ENCODE measurements around the gene BTG2. TPM values are rescaled to one million over a fixed set of nuclear protein-coding genes. Genes with fewer than 3 reads are reported as not detected.

Gene BTG2
- polyA plus RNA-seq, 2 donors: 9.4 to 27.3 TPM

DNA sequence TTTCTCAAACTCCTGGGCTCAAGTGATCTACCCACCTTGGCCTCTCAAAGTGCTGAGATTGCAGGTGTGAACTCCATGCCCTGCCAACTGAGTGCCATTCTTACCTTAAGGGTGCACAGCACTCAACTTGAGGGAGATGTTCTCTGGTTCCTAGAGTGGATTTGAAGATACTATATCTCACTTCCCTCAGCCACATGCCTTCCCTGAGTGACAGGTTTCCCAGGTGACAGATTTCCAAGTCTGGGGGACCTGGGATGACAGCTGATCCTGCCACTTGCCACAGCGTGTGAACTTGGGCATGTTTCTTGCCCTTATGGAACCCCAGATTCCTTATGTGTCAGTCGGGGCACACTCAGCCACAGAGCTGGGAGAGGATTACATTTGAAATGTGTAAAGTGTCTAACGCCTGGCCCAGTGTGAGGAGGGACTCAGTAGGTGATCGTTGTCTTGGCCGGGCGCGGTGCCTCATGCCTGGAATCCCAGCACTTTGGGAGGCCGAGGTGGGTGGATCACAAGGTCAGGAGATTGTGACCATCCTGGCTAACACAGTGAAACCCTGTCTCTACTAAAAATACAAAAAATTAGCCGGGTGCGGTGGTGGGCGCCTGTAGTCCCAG, 29.6 kb upstream of the BTG2 start:
- WGBS, 2 donors: 89 to 93% methylated on average over 11 of the region's 11 CpGs
- H3K4me3 ChIP-seq (ENCODE audit: low read depth in 1 of 2, low read length in 2 of 2): no peak overlapping the region
- H3K27ac ChIP-seq (ENCODE audit: low read depth in 2 of 2, low read length in 1 of 2): peak overlapping the region; percentile 36 to 98
- no peaks in the 10 kb centered on the region for H3K9me3 ChIP-seq (ENCODE audit: control insufficient read depth in 2 of 2, insufficient read depth in 1 of 2, low read depth in 1 of 2, low read length in 1 of 2)
- no peaks in the 10 kb centered on the region for H3K27me3 ChIP-seq (ENCODE audit: control insufficient read depth in 1 of 2, insufficient read depth in 2 of 2, low read length in 2 of 2)
- H3K36me3 ChIP-seq (ENCODE audit: control insufficient read depth in 2 of 2, insufficient read depth in 2 of 2, low read length in 1 of 2): no peaks in the 10 kb centered on the region
- H3K4me1 ChIP-seq (ENCODE audit: control insufficient read depth in 2 of 2, insufficient read depth in 2 of 2, low read length in 1 of 2): peaks cover 6 to 29% of the 10 kb centered on the region in 2 donors

- Histone ChIP-seq H3K36me3 (ENCODE audit: control insufficient read depth in 2 of 2, insufficient read depth in 2 of 2, low read length in 1 of 2) (no peaks in the 10 kb centered on the region), H3K9me3 (ENCODE audit: control insufficient read depth in 2 of 2, insufficient read depth in 1 of 2, low read depth in 1 of 2, low read length in 1 of 2) (no peaks in the 10 kb centered on the region), H3K27me3 (ENCODE audit: control insufficient read depth in 1 of 2, insufficient read depth in 2 of 2, low read length in 2 of 2) (no peaks in the 10 kb centered on the region), H3K4me1 (ENCODE audit: control insufficient read depth in 2 of 2, insufficient read depth in 2 of 2, low read length in 1 of 2) (peaks cover 6 to 32% of the 10 kb centered on the region in 2 donors), H3K4me3 (ENCODE audit: low read depth in 1 of 2, low read length in 2 of 2) (no peak overlapping the region), H3K27ac (ENCODE audit: low read depth in 2 of 2, low read length in 1 of 2) (peak overlapping the region; percentile 47 to 87)
- WGBS, 2 donors: 84 to 93% methylated on average over 5 of the region's 5 CpGs
These were observed 28.9 kb upstream of the BTG2 start for GRCh38 chr1:203276408-203276807.

DNA sequence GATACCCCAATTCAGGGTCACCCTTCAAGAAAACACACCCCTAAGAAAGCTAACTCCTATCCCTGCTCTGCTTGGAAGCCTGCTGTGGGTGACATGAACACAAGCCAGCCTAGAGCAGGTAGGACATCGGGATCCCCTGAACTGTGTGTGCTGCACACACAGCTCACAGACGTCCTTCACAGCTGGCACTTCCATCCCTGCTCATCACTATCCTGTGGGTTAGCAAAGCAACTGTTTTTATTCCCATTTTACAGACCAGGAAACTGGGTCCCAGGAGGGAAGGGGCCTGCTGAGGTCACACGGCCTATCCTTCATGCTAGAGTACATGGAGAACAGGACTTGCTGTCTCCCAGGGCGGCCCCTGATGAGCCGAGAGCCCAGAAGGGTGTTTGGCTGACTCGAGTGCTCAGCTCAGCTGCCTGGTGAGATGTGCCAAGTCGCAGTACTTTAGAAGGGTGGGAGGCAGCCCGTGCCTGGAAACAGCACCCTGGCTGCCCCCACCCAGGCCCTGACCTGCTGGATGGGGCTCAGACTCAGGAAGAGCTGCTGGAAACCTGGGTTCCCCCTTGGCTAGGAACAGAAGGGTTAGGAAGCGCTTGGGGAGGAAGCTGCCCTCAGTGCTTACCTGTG, 28.3 kb upstream of the BTG2 start:
- Histone ChIP-seq H3K36me3 (ENCODE audit: control insufficient read depth in 2 of 2, insufficient read depth in 2 of 2, low read length in 1 of 2) (no peaks in the 10 kb centered on the region), H3K9me3 (ENCODE audit: control insufficient read depth in 2 of 2, insufficient read depth in 1 of 2, low read depth in 1 of 2, low read length in 1 of 2) (no peaks in the 10 kb centered on the region), H3K4me1 (ENCODE audit: control insufficient read depth in 2 of 2, insufficient read depth in 2 of 2, low read length in 1 of 2) (peaks cover 6 to 32% of the 10 kb centered on the region in 2 donors), H3K27ac (ENCODE audit: low read depth in 2 of 2, low read length in 1 of 2) (peak overlapping the region; percentile 47 to 87), H3K27me3 (ENCODE audit: control insufficient read depth in 1 of 2, insufficient read depth in 2 of 2, low read length in 2 of 2) (no peaks in the 10 kb centered on the region), H3K4me3 (ENCODE audit: low read depth in 1 of 2, low read length in 2 of 2) (no peak overlapping the region)
- WGBS, 2 donors: 77 to 79% methylated on average over 9 of the region's 9 CpGs

- H3K4me3 ChIP-seq (ENCODE audit: low read depth in 1 of 2, low read length in 2 of 2): no peak overlapping the region
- peak overlapping the region; percentile 43 to 87 for H3K27ac ChIP-seq (ENCODE audit: low read depth in 2 of 2, low read length in 1 of 2)
- no peaks in the 10 kb centered on the region for H3K9me3 ChIP-seq (ENCODE audit: control insufficient read depth in 2 of 2, insufficient read depth in 1 of 2, low read depth in 1 of 2, low read length in 1 of 2)
- 16 to 18% methylated on average over 13 of the region's 13 CpGs for WGBS, 2 donors
- peaks cover 6 to 32% of the 10 kb centered on the region in 2 donors for H3K4me1 ChIP-seq (ENCODE audit: control insufficient read depth in 2 of 2, insufficient read depth in 2 of 2, low read length in 1 of 2)
- H3K36me3 ChIP-seq (ENCODE audit: control insufficient read depth in 2 of 2, insufficient read depth in 2 of 2, low read length in 1 of 2): no peaks in the 10 kb centered on the region
- H3K27me3 ChIP-seq (ENCODE audit: control insufficient read depth in 1 of 2, insufficient read depth in 2 of 2, low read length in 2 of 2): no peaks in the 10 kb centered on the region
These were observed 27.0 kb upstream of the BTG2 start for GRCh38 chr1:203278082-203278884.

- 39 to 64% methylated on average over 8 of the region's 8 CpGs for WGBS, 2 donors
- H3K4me3 ChIP-seq (ENCODE audit: low read depth in 1 of 2, low read length in 2 of 2): no peak overlapping the region
- peaks cover 6 to 25% of the 10 kb centered on the region in 2 donors for H3K4me1 ChIP-seq (ENCODE audit: control insufficient read depth in 2 of 2, insufficient read depth in 2 of 2, low read length in 1 of 2)
- H3K27me3 ChIP-seq (ENCODE audit: control insufficient read depth in 1 of 2, insufficient read depth in 2 of 2, low read length in 2 of 2): no peaks in the 10 kb centered on the region
- peak overlapping the region; percentile 43 to 87 for H3K27ac ChIP-seq (ENCODE audit: low read depth in 2 of 2, low read length in 1 of 2)
- H3K36me3 ChIP-seq (ENCODE audit: control insufficient read depth in 2 of 2, insufficient read depth in 2 of 2, low read length in 1 of 2): no peaks in the 10 kb centered on the region
- no peaks in the 10 kb centered on the region for H3K9me3 ChIP-seq (ENCODE audit: control insufficient read depth in 2 of 2, insufficient read depth in 1 of 2, low read depth in 1 of 2, low read length in 1 of 2)
These were observed 26.4 kb upstream of the BTG2 start for GRCh38 chr1:203278885-203279406.

DNA sequence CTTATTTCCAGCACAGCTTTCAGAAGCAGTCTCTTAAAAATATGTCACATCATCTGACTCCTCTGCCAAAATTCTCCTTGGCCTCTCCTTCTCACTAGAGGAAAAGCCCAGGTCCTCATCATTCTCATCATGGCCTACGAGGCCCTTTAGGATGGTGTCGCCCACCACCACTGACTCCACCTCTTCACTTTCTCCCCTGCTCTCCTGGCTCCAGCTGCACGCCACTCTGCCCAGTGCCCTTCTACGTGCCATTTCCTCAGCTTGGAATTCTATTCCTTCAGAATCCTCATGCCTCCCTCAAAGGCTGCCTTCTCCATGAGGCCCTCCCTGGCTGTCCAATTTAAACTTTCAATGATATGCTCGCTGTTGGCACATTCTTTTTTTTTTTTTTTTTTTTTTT, 25.3 kb upstream of the BTG2 start:
- no peak overlapping the region for H3K4me3 ChIP-seq (ENCODE audit: low read depth in 1 of 2, low read length in 2 of 2)
- H3K36me3 ChIP-seq (ENCODE audit: control insufficient read depth in 2 of 2, insufficient read depth in 2 of 2, low read length in 1 of 2): no peaks in the 10 kb centered on the region
- H3K27ac ChIP-seq (ENCODE audit: low read depth in 2 of 2, low read length in 1 of 2): peak overlapping the region in 1 of 2 donors; percentile 60
- H3K4me1 ChIP-seq (ENCODE audit: control insufficient read depth in 2 of 2, insufficient read depth in 2 of 2, low read length in 1 of 2): peaks cover 6 to 18% of the 10 kb centered on the region in 2 donors
- no peaks in the 10 kb centered on the region for H3K27me3 ChIP-seq (ENCODE audit: control insufficient read depth in 1 of 2, insufficient read depth in 2 of 2, low read length in 2 of 2)
- 94 to 95% methylated on average over 5 of the region's 5 CpGs for WGBS, 2 donors
- H3K9me3 ChIP-seq (ENCODE audit: control insufficient read depth in 2 of 2, insufficient read depth in 1 of 2, low read depth in 1 of 2, low read length in 1 of 2): no peaks in the 10 kb centered on the region

DNA sequence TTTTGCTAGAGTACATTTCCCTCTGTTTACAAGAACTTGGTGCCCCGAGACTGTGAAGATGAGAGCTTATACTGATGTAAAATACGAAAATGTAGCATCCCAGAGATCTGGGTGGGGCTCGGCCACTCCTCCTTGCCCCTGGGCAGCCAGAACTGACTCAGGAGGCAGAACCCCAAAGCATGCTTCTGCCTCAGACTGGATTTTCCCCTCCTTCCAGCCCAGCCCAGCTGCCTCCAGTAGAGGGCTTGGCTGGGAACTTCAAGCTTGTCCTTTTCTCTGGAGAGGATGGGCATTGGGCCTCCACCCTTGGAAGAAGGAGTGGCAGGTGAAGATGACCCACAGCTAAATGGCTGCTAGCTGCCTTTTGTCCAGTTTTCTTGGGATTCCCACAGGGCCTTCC, 24.3 kb upstream of the BTG2 start:
- 47 to 55% methylated on average over 3 of the region's 3 CpGs for WGBS, 2 donors
- H3K27me3 ChIP-seq (ENCODE audit: control insufficient read depth in 1 of 2, insufficient read depth in 2 of 2, low read length in 2 of 2): no peaks in the 10 kb centered on the region
- peak overlapping the region; percentile 30 to 81 for H3K27ac ChIP-seq (ENCODE audit: low read depth in 2 of 2, low read length in 1 of 2)
- H3K9me3 ChIP-seq (ENCODE audit: control insufficient read depth in 2 of 2, insufficient read depth in 1 of 2, low read depth in 1 of 2, low read length in 1 of 2): no peaks in the 10 kb centered on the region
- peaks cover 1 to 17% of the 10 kb centered on the region in 2 donors for H3K4me1 ChIP-seq (ENCODE audit: control insufficient read depth in 2 of 2, insufficient read depth in 2 of 2, low read length in 1 of 2)
- no peaks in the 10 kb centered on the region for H3K36me3 ChIP-seq (ENCODE audit: control insufficient read depth in 2 of 2, insufficient read depth in 2 of 2, low read length in 1 of 2)
- H3K4me3 ChIP-seq (ENCODE audit: low read depth in 1 of 2, low read length in 2 of 2): no peak overlapping the region

DNA sequence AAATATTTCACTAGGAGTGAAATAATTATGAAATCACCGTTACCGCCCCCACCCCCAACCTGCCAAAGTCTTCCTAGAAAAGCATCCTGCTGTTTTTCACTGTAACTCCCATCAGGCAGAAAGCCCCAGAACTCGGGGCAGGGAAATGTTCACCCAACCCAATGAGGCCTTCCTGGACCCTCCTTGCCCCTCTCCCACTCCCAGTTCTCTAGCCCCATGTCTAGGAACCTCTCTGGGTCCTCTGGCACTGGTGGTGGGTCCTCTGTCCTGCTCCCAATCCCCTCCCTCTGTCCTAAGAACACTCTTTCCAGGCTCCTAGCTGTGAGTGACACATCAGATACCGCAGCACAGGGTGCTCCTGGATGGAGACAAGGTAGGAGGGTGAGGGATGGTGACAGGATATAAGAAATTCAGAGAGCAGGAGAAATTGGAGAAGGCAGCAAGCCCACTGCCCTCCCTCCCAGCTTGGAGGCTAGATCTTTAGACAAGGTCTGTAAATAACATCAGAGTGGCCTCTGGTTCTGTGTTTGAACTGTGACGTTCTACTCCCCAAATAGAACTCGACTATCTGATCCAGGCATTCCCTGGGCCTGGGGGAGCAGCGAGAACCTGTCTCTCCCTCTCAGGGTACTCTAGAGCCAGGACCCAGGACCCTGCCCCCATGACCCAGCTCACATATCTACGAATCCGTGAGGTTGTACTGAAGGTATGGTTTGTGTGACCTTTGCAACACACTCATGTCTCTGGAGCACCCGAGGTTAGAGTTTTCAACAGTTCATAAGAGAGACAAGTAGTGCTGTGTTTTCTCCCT, 23.3 kb upstream of the BTG2 start:
- 64 to 75% methylated on average over 10 of the region's 10 CpGs for WGBS, 2 donors

More for the DNA sequence above, 23.3 kb upstream of the BTG2 start:
- no peaks in the 10 kb centered on the region for H3K36me3 ChIP-seq (ENCODE audit: control insufficient read depth in 2 of 2, insufficient read depth in 2 of 2, low read length in 1 of 2)
- H3K27me3 ChIP-seq (ENCODE audit: control insufficient read depth in 1 of 2, insufficient read depth in 2 of 2, low read length in 2 of 2): no peaks in the 10 kb centered on the region
- H3K4me1 ChIP-seq (ENCODE audit: control insufficient read depth in 2 of 2, insufficient read depth in 2 of 2, low read length in 1 of 2): peaks cover 2 to 23% of the 10 kb centered on the region in 2 donors
- H3K4me3 ChIP-seq (ENCODE audit: low read depth in 1 of 2, low read length in 2 of 2): no peak overlapping the region
- H3K27ac ChIP-seq (ENCODE audit: low read depth in 2 of 2, low read length in 1 of 2): peak overlapping the region; percentile 16 to 63
- no peaks in the 10 kb centered on the region for H3K9me3 ChIP-seq (ENCODE audit: control insufficient read depth in 2 of 2, insufficient read depth in 1 of 2, low read depth in 1 of 2, low read length in 1 of 2)
